ENCODE data around the gene RALB. TPM values are rescaled to one million over a fixed set of nuclear protein-coding genes. Genes with fewer than 3 reads are reported as not detected.

Gene RALB
- total RNA-seq, 1 donor from 2014 or later: 23.5 TPM

DNA sequence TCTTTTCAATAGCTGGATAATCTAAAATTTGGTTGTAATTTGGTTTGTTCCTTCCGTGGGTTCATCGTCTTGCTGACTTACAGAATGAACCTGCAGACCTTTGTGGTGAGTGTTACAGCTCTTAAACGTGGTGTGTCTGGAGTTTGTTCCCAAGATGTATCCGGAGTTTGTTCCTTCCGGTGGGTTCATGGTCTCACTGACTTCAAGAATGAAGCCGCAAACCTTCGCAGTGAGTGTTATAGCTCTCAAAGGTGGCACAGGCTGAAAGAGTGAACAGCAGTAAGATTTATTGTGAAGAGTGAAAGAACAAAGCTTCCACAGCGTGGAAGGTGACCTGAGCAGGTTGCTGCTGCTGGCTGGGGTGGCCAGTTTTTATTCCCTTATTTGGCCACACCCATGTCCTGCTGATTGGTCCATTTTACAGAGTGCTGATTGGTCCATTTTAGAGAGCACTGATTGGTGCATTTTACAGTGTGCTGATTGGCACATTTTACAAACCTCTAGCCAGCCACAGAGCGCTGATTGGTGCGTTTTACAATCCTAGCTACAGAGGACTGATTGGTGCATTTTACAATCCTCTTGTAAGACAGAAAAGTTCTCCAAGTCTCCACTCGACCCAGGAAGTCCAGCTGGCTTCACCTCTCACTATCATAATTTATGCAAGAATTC, 16.6 kb downstream of the RALB start:
- Mint-ChIP-seq H3K9me3 (ENCODE audit: low read depth) (peaks cover 3% of the 10 kb centered on the region), H3K4me1 (ENCODE audit: low read depth) (peaks cover 8% of the 10 kb centered on the region), H3K4me3 (ENCODE audit: unreplicated experiment) (no peak overlapping the region), H3K36me3 (ENCODE audit: low read depth) (peaks cover 3% of the 10 kb centered on the region), H3K27me3 (ENCODE audit: low read depth) (no peaks in the 10 kb centered on the region), H3K27ac (ENCODE audit: unreplicated experiment) (no peak overlapping the region)
- no peak for TF ChIP-seq CTCF (IDR thresholded peaks at IDR 0.05)
- DNase-seq (ENCODE audit: low spot score): no peak

GRCh38 chr2:120269816-120270215, 17.2 kb downstream of the RALB start:
- no peak for DNase-seq (ENCODE audit: low spot score)
- Mint-ChIP-seq H3K4me3 (ENCODE audit: unreplicated experiment) (no peak overlapping the region), H3K4me1 (ENCODE audit: low read depth) (peaks cover 8% of the 10 kb centered on the region), H3K9me3 (ENCODE audit: low read depth) (peaks cover 3% of the 10 kb centered on the region), H3K36me3 (ENCODE audit: low read depth) (peaks cover 3% of the 10 kb centered on the region), H3K27me3 (ENCODE audit: low read depth) (no peaks in the 10 kb centered on the region), H3K27ac (ENCODE audit: unreplicated experiment) (no peak overlapping the region)
- no peak for TF ChIP-seq CTCF (IDR thresholded peaks at IDR 0.05)

DNA sequence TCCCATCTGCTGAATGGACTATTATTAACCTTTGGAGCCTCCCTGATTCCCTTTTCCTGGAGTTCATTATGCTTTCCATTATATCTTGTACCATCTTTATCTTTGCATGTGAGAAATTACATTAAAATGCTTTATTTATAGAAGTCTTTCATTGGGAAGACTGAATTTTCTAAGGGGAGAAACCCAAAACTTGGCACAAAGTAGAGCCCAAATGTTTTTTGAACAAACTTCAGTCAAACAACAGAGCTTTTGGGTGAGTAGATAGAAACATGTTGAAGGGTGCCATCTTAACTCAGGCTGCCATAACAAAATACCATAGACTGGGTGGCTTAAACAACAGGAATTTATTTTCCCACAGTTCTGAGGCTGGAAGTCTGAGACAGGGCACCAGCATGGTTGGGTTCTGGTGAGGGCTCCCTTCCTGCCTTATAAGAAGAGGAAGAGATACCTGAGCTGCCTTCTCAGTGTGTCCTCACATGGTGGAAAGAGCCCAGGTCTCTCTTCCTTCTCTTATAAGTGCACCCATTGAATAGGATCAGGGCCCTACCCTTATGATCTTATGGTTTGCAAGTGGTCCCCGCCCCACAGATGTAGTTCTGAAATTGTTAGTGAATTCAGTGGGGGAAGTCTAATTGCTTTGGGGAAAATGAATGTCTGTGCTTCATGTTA, 19.2 kb downstream of the RALB start:
- no peak for DNase-seq (ENCODE audit: low spot score)
- H3K4me1 Mint-ChIP-seq (ENCODE audit: low read depth): peaks cover 8% of the 10 kb centered on the region
- H3K4me3 Mint-ChIP-seq (ENCODE audit: unreplicated experiment): no peak overlapping the region
- TF ChIP-seq CTCF (IDR thresholded peaks at IDR 0.05): no peak
- H3K27me3 Mint-ChIP-seq (ENCODE audit: low read depth): no peaks in the 10 kb centered on the region
- peaks cover 3% of the 10 kb centered on the region for H3K36me3 Mint-ChIP-seq (ENCODE audit: low read depth)
- peaks cover 3% of the 10 kb centered on the region for H3K9me3 Mint-ChIP-seq (ENCODE audit: low read depth)
- no peak overlapping the region for H3K27ac Mint-ChIP-seq (ENCODE audit: unreplicated experiment)

GRCh38 chr2:120272763-120273481, 20.3 kb downstream of the RALB start:
- DNase-seq (ENCODE audit: low spot score): no peak
- TF ChIP-seq CTCF (IDR thresholded peaks at IDR 0.05): no peak
- Mint-ChIP-seq H3K9me3 (ENCODE audit: low read depth) (peaks cover 3% of the 10 kb centered on the region), H3K4me3 (ENCODE audit: unreplicated experiment) (no peak overlapping the region), H3K36me3 (ENCODE audit: low read depth) (peaks cover 3% of the 10 kb centered on the region), H3K27me3 (ENCODE audit: low read depth) (no peaks in the 10 kb centered on the region), H3K4me1 (ENCODE audit: low read depth) (peaks cover 8% of the 10 kb centered on the region), H3K27ac (ENCODE audit: unreplicated experiment) (no peak overlapping the region)

GRCh38 chr2:120275617-120276400, 23.2 kb downstream of the RALB start:
- Mint-ChIP-seq H3K36me3 (ENCODE audit: low read depth) (peaks cover 11% of the 10 kb centered on the region), H3K27me3 (ENCODE audit: low read depth) (no peaks in the 10 kb centered on the region), H3K27ac (ENCODE audit: unreplicated experiment) (no peak overlapping the region), H3K4me1 (ENCODE audit: low read depth) (peaks cover 3% of the 10 kb centered on the region), H3K9me3 (ENCODE audit: low read depth) (peaks cover 2% of the 10 kb centered on the region), H3K4me3 (ENCODE audit: unreplicated experiment) (no peak overlapping the region)
- TF ChIP-seq CTCF (IDR thresholded peaks at IDR 0.05): no peak
- no peak for DNase-seq (ENCODE audit: low spot score)
